DMS153 treated with DMSO at 0.1 percent for 48 hours (cell line): Measurements from ENCODE around the gene ZNF778.

ENCODE experiments used
- DNase-seq: peaks from one replicate; lab custom pipeline; 2025; ENCODE audit not compliant: unreplicated experiment; lab: John Stamatoyannopoulos, UW

The ZNF778 gene

DNA sequence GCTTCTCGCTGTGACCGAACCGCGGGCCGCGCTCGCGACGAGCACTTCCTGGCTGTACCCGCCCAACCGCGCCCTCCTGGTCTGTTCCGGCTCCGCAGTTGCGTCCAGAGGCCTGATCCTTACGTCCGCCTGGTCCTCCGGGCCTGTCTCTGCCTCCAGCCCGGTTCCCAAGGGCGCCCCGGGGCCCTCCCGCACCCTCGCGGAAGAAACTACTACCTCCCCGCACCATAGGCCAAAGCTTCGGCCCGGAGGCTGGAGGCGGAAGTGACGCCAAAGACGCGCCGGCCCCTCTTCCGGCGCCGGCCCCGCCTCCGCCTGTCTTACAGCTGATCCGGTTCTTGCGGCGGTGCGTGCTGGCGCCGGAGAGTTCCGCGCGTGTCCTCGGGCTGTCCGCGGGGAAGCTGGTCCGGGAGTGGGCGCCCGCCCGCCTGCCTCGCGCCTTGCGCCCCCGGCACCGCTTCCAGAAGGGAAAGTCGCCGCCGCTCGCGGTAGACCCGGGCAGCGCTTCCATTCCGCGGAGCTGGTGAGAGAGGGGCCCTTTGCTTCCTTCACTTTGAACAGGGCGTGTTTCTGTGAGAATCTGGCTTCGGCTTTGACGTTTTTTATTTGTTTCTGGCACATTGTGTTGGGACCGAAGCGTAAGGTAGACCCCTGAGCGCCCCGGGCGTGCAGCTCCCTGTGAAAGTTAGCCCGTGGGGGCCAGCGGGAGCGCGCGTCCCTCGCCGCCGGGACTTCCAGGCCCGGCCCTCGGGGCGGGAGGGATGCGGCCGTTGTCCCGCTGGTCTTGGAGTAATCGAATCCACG, at the start of gene ZNF778:
ZNF778 (plus strand) TSS at position 316 of the 804 bp plus-strand sequence. CDS start 3,425 bp downstream, outside the sequence.
- peak; percentile 58 for DNase-seq

DNA sequence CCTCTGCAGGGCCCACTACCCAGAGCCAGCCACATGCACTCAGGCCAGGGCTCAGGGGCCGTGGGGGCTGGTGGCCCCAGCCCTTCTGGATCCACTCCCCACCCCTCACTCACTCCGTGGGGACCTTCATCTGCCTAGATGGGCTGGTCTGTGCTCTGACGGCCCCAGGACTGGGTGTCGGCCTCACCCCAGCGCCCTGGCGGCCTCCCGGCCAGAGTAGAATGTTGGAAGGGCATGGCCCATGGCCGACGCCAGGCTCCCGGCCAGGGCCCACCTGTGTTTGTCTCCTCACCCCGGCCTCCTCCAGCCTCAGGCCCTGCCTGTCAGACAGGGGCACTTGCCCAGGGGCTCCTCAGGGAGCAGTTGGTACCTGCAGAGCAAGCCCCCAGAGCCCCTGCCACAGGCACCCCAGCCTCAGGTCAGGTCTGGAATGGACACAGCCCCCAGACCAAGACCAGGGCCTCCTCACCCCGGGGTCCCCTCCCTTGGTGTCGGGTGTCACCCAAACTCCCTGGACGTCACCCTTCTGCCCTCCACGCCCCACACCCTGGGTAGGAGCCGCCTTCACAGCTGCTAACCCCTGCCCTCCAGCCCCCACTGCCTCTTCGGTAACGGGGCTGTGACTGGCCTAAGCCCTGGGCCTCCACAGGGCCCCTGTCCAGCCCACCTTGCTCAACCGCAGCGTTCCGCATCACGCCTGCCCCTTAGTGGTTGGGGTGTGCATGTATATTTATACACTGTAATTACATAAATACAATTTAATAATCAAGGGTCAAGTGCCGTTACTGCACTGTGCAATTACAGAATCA, 48.9 kb upstream of the ZNF778 start:
- no peak for DNase-seq

DNA sequence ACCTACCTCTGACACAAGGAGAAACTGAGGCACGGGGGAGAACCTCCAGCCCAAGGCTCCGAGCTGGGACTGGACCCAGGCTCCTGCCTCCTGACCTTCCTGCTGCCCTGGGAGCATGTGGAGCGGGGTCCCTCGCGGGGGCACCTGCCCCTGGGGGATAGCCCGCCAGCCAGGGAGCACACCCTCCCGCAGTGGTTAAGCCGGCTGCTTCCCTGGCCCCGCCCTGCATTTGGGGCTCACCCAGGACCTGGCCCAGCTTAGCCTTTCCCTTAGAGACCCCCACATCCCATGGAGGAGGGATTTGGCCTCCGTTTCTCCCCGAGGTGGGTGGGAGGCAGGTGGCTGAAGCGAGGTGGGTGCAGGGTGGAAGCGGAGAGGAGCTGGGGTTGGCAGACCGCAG, 47.7 kb upstream of the ZNF778 start:
- DNase-seq = no peak

DNA sequence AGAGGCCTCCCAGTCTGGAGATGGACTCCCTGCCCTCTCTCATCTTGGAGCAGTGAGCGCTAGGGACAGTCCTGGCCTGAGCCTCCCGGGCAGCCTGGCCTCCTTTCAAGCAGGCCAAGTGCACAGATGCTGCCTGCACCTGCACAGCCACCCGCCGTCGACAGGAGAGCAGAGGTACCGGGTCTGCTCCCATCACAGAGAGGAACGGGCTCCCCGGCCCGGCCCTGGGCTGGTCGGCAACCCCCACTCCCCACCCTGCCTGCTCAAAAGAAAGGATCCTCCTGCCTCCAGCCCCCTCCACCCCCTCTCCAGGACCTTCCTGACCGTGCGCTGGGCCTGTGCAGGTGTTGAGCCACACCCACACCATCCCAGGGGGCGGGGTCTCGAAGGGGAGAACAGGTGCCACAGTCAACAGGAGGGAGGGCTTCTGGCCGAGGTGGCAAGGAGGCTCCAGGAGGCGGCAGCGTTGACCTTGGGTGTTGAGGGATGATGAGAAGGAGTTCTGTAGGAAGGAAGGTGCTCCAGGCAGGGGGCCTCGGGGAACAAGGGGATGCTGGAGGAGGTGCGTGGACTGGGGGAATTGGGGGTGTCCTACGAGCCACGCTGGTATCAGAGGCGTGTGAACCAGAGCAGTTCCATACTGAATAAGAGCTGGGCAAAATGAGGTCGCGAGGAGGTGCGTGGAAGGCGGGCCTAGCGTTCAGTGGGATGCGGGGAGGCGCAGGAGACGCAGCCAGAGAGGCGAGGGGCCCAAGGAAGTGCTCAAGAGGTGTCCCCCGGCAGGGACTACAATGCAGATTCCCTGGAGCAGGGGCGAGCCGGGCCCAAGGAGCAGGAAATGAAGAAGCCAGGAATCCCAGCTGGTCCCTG, 46.9 kb upstream of the ZNF778 start:
- DNase-seq = peak; percentile 35

DNA sequence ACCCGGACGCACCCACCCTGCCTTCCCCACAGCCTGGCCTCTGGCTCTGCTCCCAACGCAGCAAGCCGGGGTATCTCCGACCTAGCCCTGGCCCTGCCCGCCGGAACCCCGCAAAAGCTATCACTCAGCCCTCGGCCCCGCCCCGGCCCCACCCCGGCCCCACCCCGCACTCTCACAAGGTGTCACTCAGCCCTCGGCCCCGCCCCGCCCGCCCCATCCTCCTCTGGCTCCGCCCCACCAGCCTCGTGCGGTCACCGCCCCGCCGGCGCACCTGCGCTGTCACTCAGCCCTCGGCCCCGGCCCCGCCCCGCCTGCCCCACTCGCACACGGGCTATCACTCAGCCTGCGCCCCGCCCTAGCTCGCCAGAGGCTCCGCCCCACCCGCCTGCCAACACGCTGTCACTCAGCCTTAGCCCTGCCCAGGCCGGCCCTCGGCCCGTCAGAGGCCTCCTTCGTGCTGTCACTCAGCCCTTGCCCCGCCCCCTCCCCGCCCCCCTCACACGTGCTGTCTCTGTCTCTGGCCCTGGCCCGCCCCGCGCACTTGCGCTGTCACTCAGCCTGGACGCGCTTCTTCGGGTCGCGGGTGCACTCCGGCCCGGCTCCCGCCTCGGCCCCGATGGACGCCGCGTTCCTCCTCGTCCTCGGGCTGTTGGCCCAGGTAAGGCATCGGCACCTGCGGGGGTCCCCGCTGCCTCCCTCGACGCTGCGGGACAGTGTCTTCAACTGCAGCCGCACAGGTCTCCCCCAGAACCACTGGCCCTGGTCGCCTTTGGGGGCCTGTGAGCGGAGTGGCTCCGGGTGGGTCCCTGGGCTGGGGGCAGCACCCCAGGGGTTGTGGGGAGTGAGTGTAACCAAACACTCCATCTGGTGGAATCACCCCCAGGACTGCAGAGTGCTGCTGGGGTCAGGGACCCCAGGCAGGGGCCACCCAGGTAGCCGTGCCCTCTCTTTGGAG, 46.0 kb upstream of the ZNF778 start, which contains the start of gene CDH15:
CDH15 (plus strand) TSS at position 533 of the 955 bp plus-strand sequence; CDS start at position 617, 84 bp downstream.
- DNase-seq = peak; percentile 85

DNA sequence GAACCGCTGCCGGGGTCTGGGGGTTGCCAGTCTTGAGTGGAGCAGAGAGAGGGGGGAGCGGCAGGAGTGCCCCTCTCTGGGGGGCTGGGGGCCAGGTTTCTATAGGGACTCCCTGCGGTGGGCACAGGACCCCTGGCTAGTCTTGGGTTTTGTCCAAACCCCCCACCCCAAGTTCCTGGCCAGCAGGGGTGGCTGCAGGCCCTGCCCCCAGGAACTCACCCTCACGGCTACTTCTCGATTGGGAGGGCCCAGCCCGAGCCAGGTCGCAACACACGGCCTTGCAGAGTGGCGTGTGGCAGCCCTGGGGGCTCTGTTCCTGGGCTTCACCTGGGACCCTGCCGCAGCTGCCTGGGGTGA, 45.4 kb upstream of the ZNF778 start:
- no peak for DNase-seq

DNA sequence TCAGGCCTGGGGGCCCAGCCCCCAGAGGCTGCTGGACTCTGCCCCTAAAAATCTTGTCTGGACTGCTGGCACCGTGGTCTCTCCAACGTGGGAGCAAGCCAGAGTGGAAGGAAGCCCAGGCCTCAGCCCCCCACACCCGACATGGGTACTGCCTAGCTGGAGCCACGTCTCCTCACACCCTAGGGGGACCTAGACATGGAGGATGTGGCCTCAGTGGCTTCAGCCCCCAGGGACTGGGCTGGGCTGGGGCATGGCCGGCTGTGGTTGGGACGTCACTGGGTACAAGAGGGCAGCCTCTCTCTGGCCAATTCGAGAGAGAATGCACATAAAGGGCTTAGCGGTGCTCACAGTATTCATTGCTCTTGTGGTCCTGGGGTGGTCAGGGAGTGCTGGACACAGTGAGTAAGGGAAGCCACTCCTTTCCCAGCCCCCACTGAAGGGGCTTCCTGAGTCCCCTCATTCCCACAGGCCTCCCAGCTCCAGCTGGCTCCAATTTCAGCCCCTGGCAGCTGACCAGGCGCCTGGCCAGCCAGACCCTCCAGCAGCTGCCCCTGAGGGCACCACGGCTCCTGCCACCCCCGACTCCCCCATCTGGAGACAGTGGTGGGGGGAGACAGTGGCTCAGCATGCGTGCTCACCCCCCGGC, 44.9 kb upstream of the ZNF778 start:
- DNase-seq = no peak

DNA sequence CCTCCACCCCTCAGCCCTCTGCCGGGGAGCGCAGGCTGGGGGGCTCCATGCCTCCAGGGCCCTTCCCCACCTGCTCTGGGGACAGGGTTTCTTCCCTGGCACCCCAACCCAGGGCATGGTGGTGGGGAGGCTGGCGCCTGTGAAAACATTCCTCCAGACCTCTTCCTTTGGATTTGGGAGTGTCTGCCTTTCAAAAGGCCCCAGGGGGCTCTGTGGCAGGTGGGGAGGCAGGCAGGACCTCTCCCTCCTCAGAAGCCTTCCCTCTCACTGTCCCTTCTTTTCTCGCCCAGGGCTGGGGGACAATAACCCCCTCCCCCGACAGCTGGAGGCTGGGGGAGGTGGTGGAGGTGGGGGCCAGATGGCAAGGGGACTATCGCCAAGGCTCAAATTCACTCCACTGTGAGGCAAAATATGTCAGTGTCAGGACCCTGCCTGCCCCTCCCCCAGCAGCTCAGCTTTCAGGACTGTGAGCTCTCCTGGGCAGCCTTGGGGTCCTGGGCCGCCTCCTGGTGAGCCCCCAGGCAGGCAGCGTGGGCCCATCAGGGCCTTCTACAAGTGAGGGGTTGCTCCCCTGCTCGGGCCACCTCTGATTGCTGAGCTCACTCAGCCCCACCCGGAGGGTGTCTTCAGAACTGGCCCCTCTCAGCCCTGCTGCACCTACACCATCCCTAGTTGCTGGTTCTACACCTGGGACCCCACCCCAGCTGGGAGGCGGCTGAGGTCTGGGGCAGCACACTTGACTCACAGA, 44.2 kb upstream of the ZNF778 start:
- no peak for DNase-seq

DNA sequence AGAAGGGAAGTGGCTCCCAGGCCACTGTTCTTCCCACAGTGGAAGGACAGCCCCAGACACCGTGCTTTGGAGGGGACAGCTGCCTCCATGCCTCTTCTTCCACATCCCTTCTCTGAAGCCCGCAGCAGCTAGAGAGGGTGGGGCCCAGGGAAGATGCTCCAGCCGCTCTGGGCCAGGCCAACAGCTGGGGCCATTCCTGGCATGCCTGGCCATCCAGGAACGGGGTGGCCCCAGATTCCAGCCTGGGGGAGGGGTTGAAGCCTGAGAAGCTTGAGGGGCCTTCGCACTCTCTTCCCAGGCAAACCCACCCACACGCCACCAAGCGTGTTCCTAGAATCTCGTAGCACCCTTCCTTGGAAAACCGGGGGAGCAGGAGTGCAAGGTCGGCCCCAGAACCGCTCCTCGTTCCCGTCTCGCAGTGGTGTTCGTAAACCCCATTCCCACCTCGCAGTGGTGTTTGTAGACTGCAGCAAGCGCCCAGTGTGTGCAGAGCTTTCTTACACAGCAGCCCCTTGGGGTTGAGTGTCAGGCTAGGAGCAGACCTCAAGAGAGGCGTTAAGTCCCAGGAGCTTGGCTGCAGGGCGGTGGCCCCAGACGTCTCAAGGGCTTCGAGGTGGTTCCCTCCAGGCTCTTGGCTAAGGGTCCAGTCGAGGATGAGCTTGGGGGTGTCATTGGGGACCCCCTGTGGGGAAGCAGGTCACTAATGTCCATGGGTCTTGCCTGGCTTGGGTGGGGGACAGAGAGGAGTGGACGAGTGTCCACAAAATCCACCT, 43.3 kb upstream of the ZNF778 start:
- DNase-seq = no peak

DNA sequence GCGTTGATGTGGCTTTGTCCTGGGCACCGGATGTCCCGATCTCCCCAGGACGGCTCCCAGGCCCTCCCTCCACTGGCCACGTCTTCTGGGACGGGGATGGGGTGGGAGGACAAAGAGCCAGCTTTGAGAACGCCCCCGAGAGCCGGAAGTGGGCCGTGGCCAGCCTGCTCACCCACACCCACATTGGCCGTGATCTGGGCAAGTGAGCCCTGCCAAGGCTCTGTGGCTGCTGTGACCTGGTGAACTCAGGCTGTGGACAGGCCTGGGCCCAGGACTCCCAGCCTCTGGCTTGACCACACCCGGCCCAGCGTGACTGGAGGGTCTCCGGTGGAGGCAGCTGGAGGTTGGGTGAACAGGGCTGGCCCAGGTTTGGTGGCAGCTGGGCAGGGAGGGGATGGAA, 42.6 kb upstream of the ZNF778 start:
- no peak for DNase-seq

DNA sequence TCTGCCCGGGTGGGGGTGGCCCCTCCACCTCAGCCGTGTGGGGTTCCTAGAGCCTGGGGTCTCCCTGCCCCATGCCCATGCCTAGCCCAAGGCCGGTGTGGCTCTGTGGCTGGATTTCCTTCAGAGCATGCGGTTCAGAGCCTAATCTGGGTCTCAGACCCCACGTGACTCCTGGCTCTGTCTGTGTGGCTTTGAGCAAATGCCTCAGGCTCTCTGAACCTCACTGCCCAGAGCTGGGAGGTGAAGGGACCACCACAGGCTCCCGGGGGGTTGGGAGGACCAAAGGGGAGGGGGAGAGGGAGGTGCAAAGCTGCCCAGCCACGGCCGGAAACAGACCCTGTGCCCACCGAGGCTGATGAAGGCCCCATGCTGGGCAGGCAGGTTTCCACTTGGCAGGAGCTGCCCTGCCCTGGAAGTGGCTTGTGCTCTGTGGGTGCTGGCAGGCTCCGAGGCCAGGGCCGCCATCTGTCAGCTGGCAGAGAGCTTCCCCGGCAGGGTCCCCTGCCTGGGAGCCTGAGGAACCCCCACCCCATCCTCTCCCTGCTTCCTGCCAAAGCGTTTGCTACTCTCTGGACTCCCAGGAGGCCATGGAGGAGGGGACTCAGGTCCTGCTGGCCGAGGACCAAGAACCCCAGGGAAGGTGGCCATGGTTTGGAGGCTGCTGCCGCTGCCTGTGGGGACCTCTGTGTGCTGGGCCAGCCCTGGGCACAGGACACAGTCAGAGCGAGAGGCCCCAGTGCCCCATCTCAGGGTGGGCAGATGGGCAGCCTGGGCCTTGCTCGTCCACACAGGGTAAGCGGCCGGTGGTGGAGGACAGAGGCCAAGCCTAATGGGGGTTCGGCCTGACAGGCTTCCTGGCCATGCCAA, 42.0 kb upstream of the ZNF778 start:
- DNase-seq = no peak

DNA sequence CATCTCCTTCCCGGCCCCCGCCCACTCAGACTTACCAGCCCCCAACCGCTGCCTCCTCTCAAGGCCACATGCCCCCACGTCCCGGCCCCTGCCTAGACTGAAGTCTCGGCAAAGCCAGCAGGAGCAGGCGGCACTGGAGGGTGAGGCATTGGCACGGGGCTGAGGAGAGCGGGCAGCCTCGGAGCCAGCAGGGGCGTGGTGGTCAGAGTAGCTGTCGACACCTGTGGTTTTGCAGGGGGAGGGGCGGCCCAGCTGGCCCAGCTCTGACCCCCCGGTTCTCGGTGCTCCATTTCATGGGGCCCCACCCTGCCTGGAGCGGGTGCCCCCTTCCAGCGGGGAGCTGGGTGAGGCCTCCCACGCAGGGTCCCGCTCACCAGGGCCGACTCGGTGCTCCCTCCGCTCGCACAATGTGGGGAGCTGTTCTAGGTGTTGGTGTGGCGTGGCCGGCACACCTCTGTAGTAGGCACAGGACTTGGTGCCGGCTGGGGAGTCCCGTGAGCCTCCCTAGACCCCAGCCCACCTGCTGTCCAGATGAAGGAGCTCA, 41.3 kb upstream of the ZNF778 start:
- DNase-seq = no peak

DNA sequence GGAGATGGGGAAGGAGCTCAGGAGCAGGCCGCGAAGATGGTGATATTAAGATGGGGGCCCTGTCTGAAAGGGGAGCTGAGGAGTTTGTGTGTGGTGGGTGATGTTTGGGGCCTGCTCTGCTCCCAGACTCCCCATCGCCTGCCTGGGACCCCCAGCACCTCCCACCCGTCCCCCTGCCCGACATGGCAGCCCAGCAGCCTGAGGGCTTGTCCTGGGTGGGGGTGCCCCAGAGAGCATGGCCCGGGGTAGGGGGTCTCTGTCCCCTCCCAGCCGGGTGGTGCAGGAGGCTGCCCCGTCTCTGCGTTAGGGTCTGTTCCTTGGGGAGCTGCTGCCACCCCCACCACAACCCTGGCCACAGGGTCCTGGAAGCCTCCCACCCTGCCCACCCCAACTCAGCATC, 40.8 kb upstream of the ZNF778 start:
- no peak for DNase-seq

DNA sequence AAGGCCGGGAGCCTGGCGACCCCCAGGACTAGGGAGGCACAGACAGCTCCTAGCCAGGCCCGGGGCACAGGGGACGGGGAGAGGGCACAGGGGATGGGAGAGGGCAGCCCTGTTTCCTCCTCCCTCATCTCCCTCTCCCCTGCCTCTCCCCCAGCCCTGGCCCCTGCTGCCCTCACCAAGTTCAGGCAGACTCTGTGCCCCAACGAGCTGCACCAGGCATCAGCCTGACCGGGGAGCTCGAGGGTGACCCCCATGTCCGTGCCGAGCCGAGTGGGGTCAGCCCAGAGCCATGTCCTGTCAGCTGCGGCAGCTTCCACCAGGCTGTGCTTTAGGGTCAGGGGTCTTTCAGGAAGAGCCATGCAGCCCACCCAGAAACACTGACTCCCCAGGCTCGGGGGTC, 40.0 kb upstream of the ZNF778 start:
- no peak for DNase-seq

DNA sequence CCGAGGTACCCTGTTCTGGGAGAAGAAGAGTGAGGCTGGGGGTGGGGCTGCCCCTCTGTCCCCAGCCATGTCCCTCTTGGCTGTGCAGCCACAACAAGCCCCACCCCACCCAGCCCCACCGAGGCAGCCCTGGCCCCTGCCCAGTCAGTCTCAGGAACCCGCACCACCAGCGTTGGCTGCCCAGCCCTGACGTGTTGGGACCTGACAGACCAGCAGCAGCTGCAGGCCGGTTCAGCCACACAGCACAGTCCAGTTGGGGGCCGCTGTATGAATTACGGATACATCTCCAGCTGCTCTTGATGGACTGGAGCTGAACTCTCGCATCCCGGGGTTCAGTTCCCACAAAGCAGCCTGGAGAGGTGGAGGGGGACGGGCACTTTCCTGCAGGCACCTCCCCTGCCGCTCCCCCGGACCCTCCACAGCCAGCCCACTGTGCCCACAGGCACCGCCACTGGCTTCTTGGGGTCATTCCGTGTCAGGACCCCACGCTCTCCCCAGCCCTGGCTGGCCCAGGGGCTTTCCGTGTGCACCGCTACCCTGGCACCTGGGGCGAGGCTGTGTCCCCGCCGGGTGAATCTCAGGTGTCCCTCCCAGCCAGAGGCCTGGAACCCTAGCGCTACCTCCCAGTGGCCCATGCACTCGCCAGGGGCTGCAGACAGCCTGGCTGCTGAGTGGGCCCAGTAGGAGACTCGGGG, 38.9 kb upstream of the ZNF778 start:
- DNase-seq = no peak

DNA sequence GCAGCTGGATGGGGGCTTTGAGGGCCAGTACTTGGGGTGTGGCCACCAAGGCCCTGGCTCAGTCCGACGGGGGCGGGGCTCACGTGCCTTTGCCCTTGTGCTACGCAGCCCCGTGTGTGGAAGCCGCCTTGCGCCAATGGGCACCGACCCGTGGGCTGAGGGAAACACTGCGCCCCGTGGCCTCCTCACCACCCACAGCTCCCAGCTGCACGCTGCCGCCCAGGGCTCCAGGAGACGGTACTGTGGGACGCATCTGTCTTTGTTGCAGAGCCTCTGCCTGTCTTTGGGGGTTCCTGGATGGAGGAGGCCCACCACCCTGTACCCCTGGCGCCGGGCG, 38.4 kb upstream of the ZNF778 start:
- DNase-seq = no peak
